MCF 10A (cell line): ENCODE results near the gene MTCH2. TPM values are rescaled to one million over a fixed set of nuclear protein-coding genes. Genes with fewer than 3 reads are reported as not detected.
"Not testable (repeated sequence)": the region's sequence is repeated elsewhere in the genome, so short reads cannot be mapped to it uniquely, and the experiment has no call there.

Experiments used
- BruUV-seq: library from RNA; stranded (reverse); fragments of 400-500 nt; replicated peaks from 2 replicates; lab custom pipeline; 2021; lab: Mats Ljungman, UMichigan
- CTCF ChIA-PET: fragments of 300-600 bp; sonication (Branson Sonifier 250); formaldehyde crosslinking; extraction: SDS; loops from one replicate; lab custom pipeline; 2021; ENCODE audit warnings: antibody characterized with exemption, inconsistent platforms; lab: Yijun Ruan, JAX
- POLR2A ChIA-PET: fragments of 300-600, 350-650 bp; sonication (Branson Sonifier 250); formaldehyde crosslinking; extraction: SDS; loops from one replicate; lab custom pipeline; 2020; ENCODE audit warnings: antibody characterized with exemption, inconsistent platforms; lab: Yijun Ruan, JAX
- DNase-seq: peaks from one replicate; pipeline ENCODE4 v3.0.0-alpha.2; 2018; ENCODE audit not compliant: unreplicated experiment
- H3K27ac Mint-ChIP-seq: one replicate; pipeline ENCODE4 v1.8.0; 2022; ENCODE audit warnings: mild to moderate bottlenecking, low read depth, mixed read lengths; ENCODE audit not compliant: unreplicated experiment
- H3K27me3 Mint-ChIP-seq: one replicate; pipeline ENCODE4 v1.8.0; 2022; ENCODE audit warnings: mixed read lengths; ENCODE audit not compliant: insufficient read depth, unreplicated experiment
- H3K36me3 Mint-ChIP-seq: one replicate; pipeline ENCODE4 v1.8.0; 2022; ENCODE audit warnings: mild to moderate bottlenecking, moderate library complexity, mixed read lengths; ENCODE audit not compliant: insufficient read depth, unreplicated experiment
- H3K4me1 Mint-ChIP-seq: one replicate; pipeline ENCODE4 v1.8.0; 2022; ENCODE audit warnings: mixed read lengths; ENCODE audit not compliant: insufficient read depth, unreplicated experiment
- H3K4me3 Mint-ChIP-seq: one replicate; pipeline ENCODE4 v1.8.0; 2022; ENCODE audit warnings: mild to moderate bottlenecking, moderate library complexity, mixed read lengths; ENCODE audit not compliant: unreplicated experiment
- H3K9me3 Mint-ChIP-seq: one replicate; pipeline ENCODE4 v1.8.0; 2022; ENCODE audit warnings: mixed read lengths; ENCODE audit not compliant: unreplicated experiment
- intact Hi-C: fragments of 100-400 bp; cut with micrococcal nuclease; formaldehyde crosslinking; loops from 2 replicates; pipeline ENCODE4 v1.14.1; 2022
- total RNA-seq: library from RNA; stranded (reverse); gene quantifications from 2 replicates; pipeline ENCODE4 v1.2.3, GENCODE V29; 2022
- TF ChIP-seq, protein P1 (sequence below): fragments of 200-600 bp; IDR thresholded peaks from one replicate; pipeline ENCODE4 v1.8.0; 2022; ENCODE audit warnings: antibody characterized with exemption, mild to moderate bottlenecking; ENCODE audit not compliant: unreplicated experiment

Gene MTCH2
- total RNA-seq, 1 experiment from 2014 or later: 133 TPM

DNA sequence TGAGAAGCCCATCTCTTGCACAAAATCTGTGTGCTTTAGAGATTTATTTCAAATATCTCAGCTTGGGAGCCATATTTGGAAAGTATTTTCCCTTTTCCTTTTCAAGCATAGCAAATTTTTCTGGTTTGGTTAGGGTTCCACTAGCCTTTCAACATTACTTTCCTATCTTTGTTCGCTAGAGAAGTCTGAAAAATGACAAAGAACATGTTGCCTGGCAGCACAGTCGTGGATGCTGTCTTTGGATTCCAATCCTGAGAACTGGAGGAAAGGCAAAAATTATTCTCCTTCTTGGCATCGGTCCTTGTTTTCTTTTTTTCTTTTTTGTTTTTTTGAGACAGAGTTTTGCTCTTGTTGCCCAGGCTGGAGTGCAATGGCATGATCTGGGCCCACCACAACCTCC, 6.9 kb upstream of the MTCH2 start:
- peaks cover 14% of the 10 kb centered on the region for H3K9me3 Mint-ChIP-seq
- H3K27ac Mint-ChIP-seq: no peak overlapping the region
- POLR2A ChIA-PET: no interaction called here
- no peaks in the 10 kb centered on the region for H3K36me3 Mint-ChIP-seq
- H3K4me1 Mint-ChIP-seq: no peaks in the 10 kb centered on the region
- no peak for DNase-seq
- BruUV-seq: no TSS peak
- TF ChIP-seq, protein P1, sequence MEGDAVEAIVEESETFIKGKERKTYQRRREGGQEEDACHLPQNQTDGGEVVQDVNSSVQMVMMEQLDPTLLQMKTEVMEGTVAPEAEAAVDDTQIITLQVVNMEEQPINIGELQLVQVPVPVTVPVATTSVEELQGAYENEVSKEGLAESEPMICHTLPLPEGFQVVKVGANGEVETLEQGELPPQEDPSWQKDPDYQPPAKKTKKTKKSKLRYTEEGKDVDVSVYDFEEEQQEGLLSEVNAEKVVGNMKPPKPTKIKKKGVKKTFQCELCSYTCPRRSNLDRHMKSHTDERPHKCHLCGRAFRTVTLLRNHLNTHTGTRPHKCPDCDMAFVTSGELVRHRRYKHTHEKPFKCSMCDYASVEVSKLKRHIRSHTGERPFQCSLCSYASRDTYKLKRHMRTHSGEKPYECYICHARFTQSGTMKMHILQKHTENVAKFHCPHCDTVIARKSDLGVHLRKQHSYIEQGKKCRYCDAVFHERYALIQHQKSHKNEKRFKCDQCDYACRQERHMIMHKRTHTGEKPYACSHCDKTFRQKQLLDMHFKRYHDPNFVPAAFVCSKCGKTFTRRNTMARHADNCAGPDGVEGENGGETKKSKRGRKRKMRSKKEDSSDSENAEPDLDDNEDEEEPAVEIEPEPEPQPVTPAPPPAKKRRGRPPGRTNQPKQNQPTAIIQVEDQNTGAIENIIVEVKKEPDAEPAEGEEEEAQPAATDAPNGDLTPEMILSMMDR: no peak
- intact Hi-C loops: no loop called here
- H3K4me3 Mint-ChIP-seq: no peak overlapping the region
- CTCF ChIA-PET: no interaction called here
- no peaks in the 10 kb centered on the region for H3K27me3 Mint-ChIP-seq

DNA sequence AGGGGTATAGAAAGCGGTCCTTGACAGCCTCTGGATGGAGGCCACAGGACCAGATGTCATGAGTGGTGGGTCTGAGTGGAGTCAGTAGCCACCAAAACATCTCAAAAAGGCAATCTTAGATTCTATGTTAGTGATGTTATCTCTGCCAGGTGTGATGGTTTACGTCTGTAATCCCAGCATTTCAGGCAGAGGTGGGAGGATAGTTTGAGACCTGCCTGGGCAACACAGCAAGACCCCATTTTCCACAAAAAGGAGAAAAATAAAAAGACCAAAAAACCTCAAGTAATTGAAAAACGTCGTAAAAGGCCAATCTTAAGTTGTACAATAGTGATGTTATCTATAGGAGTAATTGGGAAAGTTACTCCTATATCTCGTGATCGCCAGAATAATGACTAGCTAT, 3.7 kb upstream of the MTCH2 start:
- H3K9me3 Mint-ChIP-seq: no peaks in the 10 kb centered on the region
- H3K36me3 Mint-ChIP-seq: no peaks in the 10 kb centered on the region
- no TSS peak for BruUV-seq
- TF ChIP-seq, protein P1: no peak
- no peak for DNase-seq
- intact Hi-C loops: no loop called here
- ChIA-PET POLR2A (no interaction called here), CTCF (interaction anchor here (0.7 kb wide), 1 partner anchor 78 kb away, joined by 3 read pairs; no protein-coding TSS in a partner anchor)
- no peaks in the 10 kb centered on the region for H3K27me3 Mint-ChIP-seq
- no peak overlapping the region for H3K4me3 Mint-ChIP-seq
- H3K27ac Mint-ChIP-seq: no peak overlapping the region
- peaks cover 5% of the 10 kb centered on the region for H3K4me1 Mint-ChIP-seq

DNA sequence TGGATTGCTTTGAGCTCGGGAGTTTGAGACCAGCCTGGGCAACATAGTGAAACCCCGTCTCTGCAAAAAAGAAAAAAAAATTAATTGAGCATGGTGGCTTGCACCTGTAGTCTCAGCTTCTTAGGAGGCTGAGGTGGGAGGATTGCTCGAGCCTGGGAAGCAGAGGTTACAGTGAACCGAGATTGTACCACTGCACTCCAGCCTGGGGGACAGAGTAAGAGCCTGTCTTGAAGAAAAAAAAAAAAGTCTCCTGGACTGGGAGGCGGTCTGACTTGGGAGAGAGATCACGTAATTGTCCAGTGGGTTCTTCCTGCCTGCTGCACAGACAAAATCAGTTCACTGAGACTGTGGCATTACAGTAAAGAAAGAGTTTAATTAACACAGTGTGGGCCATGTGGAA, 3.1 kb upstream of the MTCH2 start:
- Mint-ChIP-seq H3K36me3 (no peaks in the 10 kb centered on the region), H3K4me1 (peaks cover 5% of the 10 kb centered on the region), H3K27me3 (no peaks in the 10 kb centered on the region), H3K9me3 (no peaks in the 10 kb centered on the region), H3K4me3 (no peak overlapping the region), H3K27ac (no peak overlapping the region)
- TF ChIP-seq, protein P1: no peak
- no TSS peak for BruUV-seq
- CTCF ChIA-PET: no interaction called here
- POLR2A ChIA-PET: no interaction called here
- no peak for DNase-seq
- intact Hi-C loops: no loop called here

DNA sequence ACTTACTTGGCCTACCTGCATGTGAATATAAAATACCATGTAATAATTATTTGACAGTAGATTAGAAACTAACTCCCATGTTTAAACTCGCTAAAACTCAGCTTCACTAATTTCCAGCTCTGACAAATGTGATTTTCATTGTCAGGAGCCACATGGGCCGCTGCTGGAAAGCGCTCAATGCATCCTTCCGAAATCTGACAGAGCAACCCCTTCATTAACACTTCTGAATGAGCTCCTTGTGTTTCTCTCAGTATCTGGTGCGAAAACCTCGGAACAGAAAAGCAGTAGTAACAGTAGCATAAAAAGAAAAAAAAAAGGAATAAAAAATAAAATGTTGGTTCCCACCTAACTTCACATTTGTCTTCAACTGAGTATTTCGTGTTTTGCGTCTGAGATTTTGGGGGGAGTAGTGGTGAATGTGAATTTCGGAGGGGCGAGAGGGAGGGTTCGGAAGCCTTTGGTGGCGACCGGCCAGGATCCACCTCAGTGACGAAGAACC, 710 bp downstream of the MTCH2 start:
- H3K9me3 Mint-ChIP-seq: no peaks in the 10 kb centered on the region
- TF ChIP-seq, protein P1: no peak
- ChIA-PET POLR2A (interaction anchor here (0.7 to 4.1 kb wide), 13 partner anchors 9 to 126 kb away, joined by 3 to 23 read pairs (median 3); partner anchors contain the start of genes CELF1 and FNBP4), CTCF (interaction anchor here (0.7 kb wide), 1 partner anchor 464 kb away, joined by 3 read pairs; no protein-coding TSS in a partner anchor)
- no peak for DNase-seq
- peak overlapping the region; percentile 97 for H3K27ac Mint-ChIP-seq
- H3K4me1 Mint-ChIP-seq: peaks cover 5% of the 10 kb centered on the region
- intact Hi-C loops: loop anchor here (2.0 to 5.0 kb wide), 2 partner anchors 81 to 207 kb away; partner anchors contain the start of gene NUP160
- BruUV-seq: TSS peak; percentile 68
- H3K4me3 Mint-ChIP-seq: peak overlapping the region; percentile 99
- peaks cover 29% of the 10 kb centered on the region for H3K36me3 Mint-ChIP-seq
- no peaks in the 10 kb centered on the region for H3K27me3 Mint-ChIP-seq

DNA sequence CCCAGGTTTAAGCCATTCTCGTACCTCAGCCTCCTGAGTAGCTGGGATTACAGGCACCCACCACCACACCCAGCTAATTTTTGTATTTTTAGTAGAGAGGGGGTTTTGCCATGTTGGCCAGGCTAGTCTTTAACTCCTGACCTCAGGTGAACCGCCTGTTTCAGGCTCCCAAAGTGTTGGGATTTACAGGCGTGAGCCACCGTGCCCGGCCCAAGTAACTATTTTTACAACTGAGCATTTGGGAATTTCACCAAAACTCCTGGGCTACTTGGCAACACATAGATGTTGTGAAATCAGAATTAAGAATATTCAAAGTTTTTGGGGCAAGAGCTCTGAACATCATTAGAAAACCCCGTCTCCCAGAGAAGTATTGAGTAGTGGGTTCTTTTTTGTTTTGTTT, 1.9 kb downstream of the MTCH2 start:
- not testable (repeated sequence) for H3K4me3 Mint-ChIP-seq, BruUV-seq, DNase-seq, H3K4me1 Mint-ChIP-seq, H3K9me3 Mint-ChIP-seq, H3K27me3 Mint-ChIP-seq
- ChIA-PET POLR2A (interaction anchor here (1.2 to 4.1 kb wide), 2 partner anchors 70 to 127 kb away, joined by 3 to 23 read pairs; partner anchors contain the start of gene FNBP4), CTCF (interaction anchor here (0.7 kb wide), 1 partner anchor 452 kb away, joined by 3 read pairs; no protein-coding TSS in a partner anchor)
- intact Hi-C loops: loop anchor here (5.0 kb wide), 1 partner anchor 82 kb away; no protein-coding TSS in a partner anchor
- Mint-ChIP-seq H3K27ac (peak overlapping the region; percentile 97), H3K36me3 (peaks cover 34% of the 10 kb centered on the region)

DNA sequence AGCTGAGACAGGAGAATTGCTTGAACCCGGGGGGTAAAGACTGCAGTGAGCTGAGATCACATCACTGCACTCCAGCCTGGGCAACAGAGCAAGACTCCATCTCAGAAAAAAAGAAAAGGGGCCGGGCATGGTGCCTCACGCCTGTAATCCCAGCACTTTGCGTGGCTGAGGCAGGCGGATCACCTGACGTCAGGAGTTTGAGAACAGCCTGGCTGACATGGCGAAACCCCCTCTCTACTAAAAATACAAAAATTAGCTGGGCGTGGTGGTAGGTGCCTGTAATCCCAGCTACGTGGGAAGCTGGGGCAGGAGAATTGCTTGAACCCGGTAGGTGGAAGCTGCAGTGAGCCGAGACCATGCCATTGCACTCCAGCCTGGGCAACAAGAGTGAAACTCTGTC, 6.0 kb downstream of the MTCH2 start:
- H3K27ac Mint-ChIP-seq, DNase-seq, intact Hi-C loops: not testable (repeated sequence)

More for the DNA sequence above, 6.0 kb downstream of the MTCH2 start:
- H3K36me3 Mint-ChIP-seq: peaks cover 76% of the 10 kb centered on the region
- BruUV-seq, H3K27me3 Mint-ChIP-seq, POLR2A ChIA-PET, H3K4me1 Mint-ChIP-seq, H3K4me3 Mint-ChIP-seq, H3K9me3 Mint-ChIP-seq: not testable (repeated sequence)
- CTCF ChIA-PET: interaction anchor here (1.7 kb wide), 1 partner anchor 15 kb away, joined by 7 read pairs; no protein-coding TSS in a partner anchor
